SK-N-MC (cell line): ENCODE measurements around the gene ZBTB7B.

Experiments
- DNase-seq: peaks from one replicate; pipeline ENCODE4 v3.0.0-alpha.2; 2011; ENCODE audit warnings: low read depth, low spot score
- H3K27ac ChIP-seq: fragments of 200-600 bp; sonication (generic); 2 replicates; pipeline ENCODE4 v1.5.1; 2016; ENCODE audit warnings: mixed run types
- H3K36me3 ChIP-seq: fragments of 200-600 bp; sonication (generic); 2 replicates; pipeline ENCODE4 v1.6.1; 2017; ENCODE audit warnings: antibody characterized with exemption, low read length, mixed read lengths; ENCODE audit not compliant: insufficient read depth
- H3K4me3 ChIP-seq: fragments of 200-600 bp; sonication (generic); 2 replicates; pipeline ENCODE4 v1.5.1; 2016
- H3K9ac ChIP-seq: fragments of 200-600 bp; sonication (generic); 2 replicates; pipeline ENCODE4 v1.8.0; 2017; ENCODE audit warnings: mixed run types, mixed read lengths; ENCODE audit not compliant: insufficient read length
- H3K9me3 ChIP-seq: fragments of 200-600 bp; sonication (generic); 2 replicates; pipeline ENCODE4 v1.6.1; 2017; ENCODE audit warnings: low read depth, mild to moderate bottlenecking, antibody characterized with exemption, low read length, moderate library complexity, mixed read lengths
- EZH2 ChIP-seq: fragments of 200-600 bp; sonication (generic); IDR thresholded peaks from one replicate; pipeline ENCODE4 v1.6.1; 2017; ENCODE audit warnings: antibody characterized with exemption
- FOXP2 ChIP-seq: optimal IDR thresholded peaks from 2 replicates; pipeline ENCODE3; 2011; ENCODE audit warnings: mild to moderate bottlenecking, moderate library complexity; ENCODE audit not compliant: insufficient read depth; ENCODE audit errors: extremely low read length, control extremely low read depth
- POLR2AphosphoS5 ChIP-seq: IDR thresholded peaks from 2 replicates; pipeline ENCODE4 v1.6.1; 2012; ENCODE audit warnings: mild to moderate bottlenecking, low read depth, low read length, borderline replicate concordance

Gene ZBTB7B

DNA sequence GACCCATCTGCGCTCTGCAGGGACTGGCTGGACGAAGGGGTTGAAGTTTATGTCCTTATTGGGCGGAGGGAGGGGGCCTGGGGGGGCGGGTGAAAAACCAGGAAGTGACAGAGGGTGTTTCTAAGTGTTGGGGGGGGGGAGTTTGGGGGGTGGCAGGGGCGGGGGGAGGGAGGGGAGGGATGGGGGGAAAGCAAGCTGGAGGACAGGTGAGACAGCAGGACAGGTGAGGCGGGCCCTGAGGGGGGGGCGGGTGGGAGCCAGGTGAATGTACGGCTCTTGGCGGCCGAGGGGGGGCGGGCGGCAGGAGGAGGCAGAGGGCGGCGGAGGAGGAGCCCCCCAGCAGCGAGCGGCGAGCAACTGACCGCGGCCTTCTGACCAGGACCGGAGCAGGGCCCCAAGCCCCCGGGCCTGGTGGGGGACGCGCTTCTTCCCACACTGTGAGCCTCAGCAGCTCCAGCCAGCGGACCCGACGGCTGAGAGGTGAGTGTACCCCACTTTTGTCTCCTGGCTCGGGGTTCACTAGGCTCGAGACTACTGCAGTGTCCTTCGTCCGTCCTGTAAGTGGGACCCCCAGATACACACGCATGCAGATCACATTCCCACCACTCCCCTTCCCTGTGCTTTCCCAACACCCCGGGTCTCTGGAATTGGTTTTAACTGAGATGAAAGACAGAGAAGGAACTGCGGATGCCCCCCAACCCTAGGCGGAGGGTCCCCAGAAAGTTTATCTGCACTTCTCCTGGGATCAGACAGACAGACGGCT is at the start of gene ZBTB7B:
TSS of gene ZBTB7B (plus strand) at position 339 of the 763 bp plus-strand sequence. CDS start 11,859 bp downstream, outside the sequence.
- peak within 1 kb of the TSS; percentile 87 for H3K9ac ChIP-seq
- no peak for TF ChIP-seq EZH2
- no peak for TF ChIP-seq FOXP2
- no peak for TF ChIP-seq POLR2AphosphoS5
- no peaks in the 10 kb centered on the region for H3K9me3 ChIP-seq
- no peaks in the 10 kb centered on the region for H3K36me3 ChIP-seq
- peak within 1 kb of the TSS; percentile 96 for H3K4me3 ChIP-seq
- DNase-seq: no peak
- peak within 1 kb of the TSS; percentile 96 for H3K27ac ChIP-seq

DNA sequence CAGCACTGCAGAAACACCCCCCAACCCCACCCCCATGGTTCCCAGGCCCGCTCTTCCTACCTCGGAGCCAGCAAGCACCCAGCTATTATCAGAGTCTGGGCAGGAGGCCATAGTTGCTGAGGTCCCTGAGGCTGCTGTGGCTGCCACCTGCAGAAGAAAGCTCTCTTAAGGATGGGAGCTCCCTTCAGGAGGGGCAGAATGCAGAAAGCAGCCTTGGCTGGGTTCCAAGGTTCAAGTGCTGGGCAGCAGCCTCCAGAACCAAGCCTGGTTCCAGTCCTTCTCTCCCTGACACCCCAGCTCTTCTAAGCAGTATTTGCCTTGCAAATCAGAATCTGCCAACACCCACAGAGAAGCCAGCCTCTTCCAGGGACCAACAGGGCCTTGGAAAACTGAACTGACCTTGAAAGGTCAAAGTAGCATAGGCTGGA is 49.0 kb upstream of the ZBTB7B start:
- Histone ChIP-seq H3K36me3 (peaks cover 3% of the 10 kb centered on the region; the same call in 1 of the 2 replicates), H3K27ac (no peak overlapping the region), H3K9me3 (no peaks in the 10 kb centered on the region), H3K4me3 (no peak overlapping the region), H3K9ac (no peak overlapping the region)
- TF ChIP-seq EZH2 (no peak), POLR2AphosphoS5 (no peak), FOXP2 (no peak)
- DNase-seq: no peak

DNA sequence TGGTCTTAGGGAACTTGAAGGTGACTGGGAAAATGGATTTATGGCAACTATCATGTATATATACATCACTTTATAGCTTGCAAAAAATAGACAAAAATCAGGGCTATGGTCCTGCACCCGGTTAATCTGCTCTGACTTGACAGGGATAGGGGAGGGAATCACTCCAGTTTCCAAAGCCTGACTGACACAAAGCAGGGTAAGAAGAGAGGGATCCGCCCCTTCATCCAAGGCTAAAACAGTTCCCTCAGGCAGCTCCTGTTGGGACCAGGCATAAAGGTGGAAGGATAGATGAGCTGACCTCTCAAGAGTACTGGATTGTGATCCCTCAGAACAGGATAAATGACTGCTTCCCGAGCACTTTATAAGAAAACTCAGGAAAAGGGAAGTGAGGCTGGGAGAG is 48.1 kb upstream of the ZBTB7B start:
- no peak for DNase-seq
- Histone ChIP-seq H3K9me3 (no peaks in the 10 kb centered on the region), H3K9ac (no peak overlapping the region), H3K27ac (no peak overlapping the region), H3K36me3 (peaks cover 13% of the 10 kb centered on the region; the same call in 1 of the 2 replicates), H3K4me3 (no peak overlapping the region)
- TF ChIP-seq FOXP2: no peak
- TF ChIP-seq EZH2: no peak
- no peak for TF ChIP-seq POLR2AphosphoS5

DNA sequence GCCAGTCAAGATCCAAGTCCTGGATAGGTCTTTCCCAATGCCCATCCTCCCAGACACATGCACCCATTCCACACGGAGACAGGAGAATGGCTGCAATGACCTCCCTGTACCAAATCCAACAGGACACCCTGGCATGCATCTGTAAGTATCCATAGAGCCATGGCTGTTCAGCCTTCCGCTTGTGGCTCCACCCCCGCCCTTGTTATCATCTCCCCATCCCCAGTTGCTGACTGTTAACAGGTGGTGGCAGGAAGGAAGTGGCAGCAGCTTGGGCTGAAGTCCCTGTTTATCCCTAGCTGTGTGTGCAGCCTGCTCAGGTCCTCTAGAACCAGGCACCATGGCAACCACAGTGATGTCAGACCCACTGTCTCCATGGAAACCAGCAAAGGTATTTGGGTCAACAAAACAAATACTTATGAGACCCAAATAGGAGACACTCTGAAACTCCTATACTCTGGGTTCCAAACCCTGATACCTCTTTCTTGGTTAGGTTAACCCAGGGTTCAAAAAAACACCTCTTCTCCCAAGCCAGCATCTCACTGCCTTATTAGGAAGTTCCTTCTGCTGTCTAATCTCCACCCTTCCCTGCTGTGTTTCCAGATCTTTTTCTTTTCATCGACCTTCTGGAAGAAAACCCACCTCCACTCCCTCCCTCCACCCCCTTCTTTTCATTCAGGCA is 47.4 kb upstream of the ZBTB7B start:
- H3K4me3 ChIP-seq: peak overlapping the region; percentile 87
- DNase-seq: no peak
- H3K9ac ChIP-seq: peak overlapping the region; percentile 74
- H3K27ac ChIP-seq: peak overlapping the region; percentile 74
- no peak for TF ChIP-seq FOXP2
- TF ChIP-seq POLR2AphosphoS5: no peak
- no peak for TF ChIP-seq EZH2
- H3K36me3 ChIP-seq: peaks cover 14% of the 10 kb centered on the region; the same call in 1 of the 2 replicates
- no peaks in the 10 kb centered on the region for H3K9me3 ChIP-seq

DNA sequence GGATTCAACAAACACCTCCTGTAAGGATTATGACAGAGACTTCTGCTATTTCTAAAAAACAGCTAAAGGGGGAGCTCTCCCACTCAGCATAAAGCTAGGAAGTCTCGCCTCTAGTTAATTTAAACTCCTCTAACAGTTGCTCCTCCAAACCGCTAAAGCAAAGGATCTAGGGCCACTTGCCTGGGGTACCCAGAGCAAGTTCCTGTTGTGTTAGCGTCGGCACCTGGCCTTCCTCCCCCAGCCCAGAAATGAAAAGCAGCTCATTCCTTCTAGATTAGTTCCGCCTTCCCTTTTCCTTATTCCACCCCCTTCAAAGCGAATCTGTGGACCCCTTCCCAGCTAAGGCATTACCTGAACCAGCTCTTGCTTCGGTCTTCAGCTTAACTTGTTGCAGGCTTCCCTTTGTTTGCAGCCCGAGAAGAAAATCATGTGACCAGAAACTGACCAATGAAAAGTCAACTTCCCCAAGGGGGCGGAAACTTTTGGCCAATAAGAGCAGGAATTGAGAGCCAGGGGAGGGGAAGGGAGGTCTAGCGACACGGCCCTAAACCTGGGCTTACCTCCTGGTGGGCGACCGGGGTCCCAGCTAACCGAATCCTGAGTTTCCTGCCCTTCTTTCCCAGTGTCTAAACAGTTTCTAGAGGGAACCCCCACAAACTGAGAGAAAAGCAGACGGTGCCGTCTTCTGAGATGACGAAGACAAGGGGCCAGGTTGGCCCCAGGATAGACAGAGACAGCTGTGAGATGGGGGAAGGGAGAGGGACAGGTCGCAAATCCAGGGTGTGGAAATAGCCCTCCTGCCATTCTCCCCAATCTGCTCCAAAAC is 46.7 kb upstream of the ZBTB7B start, which contains the start of gene PBXIP1:
TSS of gene PBXIP1 (minus strand) at position 382 of the 826 bp plus-strand sequence. CDS start 2,378 bp downstream, outside the sequence.
- TF ChIP-seq FOXP2 (no peak), POLR2AphosphoS5 (peak; percentile 44)
- Histone ChIP-seq H3K4me3 (peak within 1 kb of the TSS; percentile 87), H3K36me3 (peaks cover 14% of the 10 kb centered on the region; the same call in 1 of the 2 replicates), H3K9me3 (no peaks in the 10 kb centered on the region), H3K9ac (peak within 1 kb of the TSS; percentile 74), H3K27ac (peak within 1 kb of the TSS; percentile 74)
- DNase-seq: peak; percentile 85

DNA sequence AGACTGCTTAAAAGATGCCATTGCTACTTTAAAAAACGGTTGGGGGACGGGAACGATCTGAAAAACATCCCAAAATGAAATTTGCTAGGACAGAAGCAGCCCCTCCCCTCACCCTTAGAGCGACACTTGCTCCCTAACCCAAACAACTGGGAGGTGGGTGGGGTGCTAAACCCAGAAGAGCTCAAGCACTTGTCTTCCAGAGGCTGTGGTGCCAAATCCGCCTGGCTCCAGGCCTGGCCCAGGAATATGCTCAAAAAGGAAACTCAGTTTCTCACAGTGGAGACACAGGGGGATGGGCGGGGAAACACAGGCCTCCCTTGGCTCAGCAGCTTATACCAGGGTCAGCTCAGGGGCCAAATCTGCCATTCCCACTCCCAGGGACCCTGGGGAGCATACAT is 46.1 kb upstream of the ZBTB7B start:
- Histone ChIP-seq H3K4me3 (peak overlapping the region; percentile 87), H3K9me3 (no peaks in the 10 kb centered on the region), H3K27ac (no peak overlapping the region), H3K9ac (peak overlapping the region; percentile 74), H3K36me3 (peaks cover 14% of the 10 kb centered on the region; the same call in 1 of the 2 replicates)
- TF ChIP-seq POLR2AphosphoS5 (no peak), FOXP2 (no peak), EZH2 (no peak)
- DNase-seq: no peak

DNA sequence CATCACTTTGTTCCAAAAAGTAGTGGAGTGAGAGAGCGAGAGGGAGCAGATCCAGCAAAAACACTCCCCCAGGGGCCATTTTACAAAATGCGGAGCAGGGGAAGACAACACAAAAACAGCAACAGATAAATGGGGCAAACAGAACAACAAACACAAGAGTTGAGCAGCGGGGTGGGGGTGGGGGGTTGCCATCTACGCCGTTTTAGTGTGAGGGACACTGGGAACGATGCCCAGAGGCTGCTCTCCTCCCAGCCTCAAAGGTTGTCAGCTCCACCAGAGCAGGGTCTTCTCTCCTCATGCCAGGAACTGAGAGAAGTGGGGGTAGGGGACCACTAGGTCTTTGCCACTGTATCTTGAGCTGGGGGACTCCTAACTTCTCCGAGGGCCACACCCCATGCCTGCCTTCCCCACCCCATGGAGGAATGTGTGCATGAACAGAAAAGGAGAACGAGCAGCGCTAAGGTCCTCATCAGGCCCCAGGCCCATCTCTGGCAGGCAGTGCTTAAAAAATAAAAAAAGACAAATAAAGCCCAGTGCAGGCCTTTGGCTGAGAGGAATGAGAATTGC is 45.4 kb upstream of the ZBTB7B start:
- H3K9ac ChIP-seq: no peak overlapping the region

More for the DNA sequence above, 45.4 kb upstream of the ZBTB7B start:
- TF ChIP-seq POLR2AphosphoS5 (no peak), FOXP2 (no peak), EZH2 (no peak)
- Histone ChIP-seq H3K27ac (no peak overlapping the region), H3K9me3 (no peaks in the 10 kb centered on the region), H3K4me3 (no peak overlapping the region), H3K36me3 (peaks cover 14% of the 10 kb centered on the region; the same call in 1 of the 2 replicates)
- DNase-seq: no peak
